Fibroblast of lung (primary cell): ENCODE measurements around the gene TNRC6C. TPM values are rescaled to one million over a fixed set of nuclear protein-coding genes. Genes with fewer than 3 reads are reported as not detected.
A peak's percentile ranks its signal among the peaks of the same experiment; 100 is the strongest.

Source experiments
- DNase-seq, 2 donors: peaks; one replicate each; pipeline versions ENCODE4 v3.0.0 to v3.0.0-alpha.2; 2010; ENCODE audit warnings: low read depth in 2 of 2
- H2AFZ ChIP-seq: 2 replicates; pipeline ENCODE4 v1.5.1; 2012; ENCODE audit warnings: low read length, control low read depth, inconsistent platforms
- H3K27ac ChIP-seq: 2 replicates; pipeline ENCODE4 v1.5.1; 2011; ENCODE audit warnings: low read length, control low read depth; ENCODE audit not compliant: insufficient read depth
- H3K27me3 ChIP-seq: 2 replicates; pipeline ENCODE4 v1.5.1; 2011; ENCODE audit warnings: mild to moderate bottlenecking, low read length; ENCODE audit not compliant: control insufficient read depth, insufficient read depth
- H3K36me3 ChIP-seq: 2 replicates; pipeline ENCODE4 v1.5.1; 2011; ENCODE audit warnings: low read length; ENCODE audit not compliant: control insufficient read depth, insufficient read depth
- H3K4me1 ChIP-seq: 2 replicates; pipeline ENCODE4 v1.5.1; 2011; ENCODE audit warnings: low read length; ENCODE audit not compliant: control insufficient read depth, insufficient read depth; ENCODE audit errors: extremely low read depth
- H3K4me2 ChIP-seq: 2 replicates; pipeline ENCODE4 v1.5.1; 2011; ENCODE audit warnings: low read length, control low read depth; ENCODE audit not compliant: insufficient read depth; ENCODE audit errors: extremely low read depth
- H3K4me3 ChIP-seq, 4 experiments: fragments of 200-600 bp in 1 of 4; sonication (generic) in 1 of 4; replicated peaks in 1 of 4; 2 replicates each; pipeline ENCODE4 v1.5.1; 2011 to 2016; ENCODE audit warnings: low read length in 4 of 4, low read depth in 3 of 4, mild to moderate bottlenecking in 3 of 4, control low read depth in 2 of 4, inconsistent platforms in 1 of 4, mixed read lengths in 1 of 4; ENCODE audit not compliant: insufficient read depth in 1 of 4; ENCODE audit errors: control extremely low read depth in 1 of 4
- H3K79me2 ChIP-seq: 2 replicates; pipeline ENCODE4 v1.5.1; 2012; ENCODE audit warnings: mild to moderate bottlenecking, low read length, inconsistent platforms; ENCODE audit not compliant: control insufficient read depth, insufficient read depth
- H3K9ac ChIP-seq: 2 replicates; pipeline ENCODE4 v1.5.1; 2011; ENCODE audit warnings: mild to moderate bottlenecking, low read length, control low read depth; ENCODE audit not compliant: insufficient read depth
- H3K9me3 ChIP-seq: 2 replicates; pipeline ENCODE4 v1.5.1; 2012; ENCODE audit warnings: low read depth, low read length; ENCODE audit not compliant: control insufficient read depth, insufficient read depth
- H4K20me1 ChIP-seq: 2 replicates; pipeline ENCODE4 v1.5.1; 2011; ENCODE audit warnings: low read length; ENCODE audit not compliant: control insufficient read depth, insufficient read depth; ENCODE audit errors: extremely low read depth
- CTCF ChIP-seq, 2 donors: IDR thresholded peaks in 1 of 2; conservative IDR thresholded peaks in 1 of 2; 1 replicate in 1 of 2; 2 replicates in 1 of 2; pipeline ENCODE4 v1.5.1; 2011 to 2012; ENCODE audit warnings: low read length in 2 of 2, control low read depth in 1 of 2, inconsistent platforms in 1 of 2, low read depth in 1 of 2, mild to moderate bottlenecking in 1 of 2
- EZH2 ChIP-seq: IDR thresholded peaks from 2 replicates; pipeline ENCODE4 v1.5.1; 2012; ENCODE audit warnings: low read length, control low read depth, mild to moderate bottlenecking; ENCODE audit errors: missing control alignments
- polyA plus RNA-seq, 2 donors: library from polyadenylated mRNA; depleted of rRNA in 1 of 2; stranded (reverse) in 1 of 2; unstranded in 1 of 2; fragments of >200 nt; gene quantifications; 2 replicates each; pipeline ENCODE4 v1.2.1, GENCODE V29; 2011 to 2012; ENCODE audit warnings: missing spikeins in 1 of 2
- total RNA-seq: library from RNA; depleted of rRNA; stranded (reverse); fragments of >200 nt; gene quantifications from 2 replicates; pipeline ENCODE4 v1.2.1, GENCODE V29; 2014

TNRC6C gene
- total and polyA plus RNA-seq, 2 donors (not counting 1 experiment from before 2014, with no cell fraction given): 2.1 to 4.6 TPM

GRCh38 chr17:78104540-78104941 is 146.0 kb downstream of the TNRC6C start:
- Histone ChIP-seq H3K27ac (no peak overlapping the region), H4K20me1 (no peaks in the 10 kb centered on the region), H3K79me2 (no peaks in the 10 kb centered on the region), H3K4me1 (no peaks in the 10 kb centered on the region), H2AFZ (no peak overlapping the region), H3K4me2 (no peak overlapping the region), H3K27me3 (no peaks in the 10 kb centered on the region), H3K9ac (no peak overlapping the region), H3K4me3 (no peak overlapping the region), H3K9me3 (no peaks in the 10 kb centered on the region), H3K36me3 (no peaks in the 10 kb centered on the region)
- TF ChIP-seq CTCF (conservative IDR thresholded peaks at IDR 0.05 in 1 of 2, IDR thresholded peaks at IDR 0.05 in 1 of 2; ENCODE audit: low read depth in 1 of 2, low read length in 2 of 2): no peak
- TF ChIP-seq EZH2: no peak
- no peak for DNase-seq

DNA sequence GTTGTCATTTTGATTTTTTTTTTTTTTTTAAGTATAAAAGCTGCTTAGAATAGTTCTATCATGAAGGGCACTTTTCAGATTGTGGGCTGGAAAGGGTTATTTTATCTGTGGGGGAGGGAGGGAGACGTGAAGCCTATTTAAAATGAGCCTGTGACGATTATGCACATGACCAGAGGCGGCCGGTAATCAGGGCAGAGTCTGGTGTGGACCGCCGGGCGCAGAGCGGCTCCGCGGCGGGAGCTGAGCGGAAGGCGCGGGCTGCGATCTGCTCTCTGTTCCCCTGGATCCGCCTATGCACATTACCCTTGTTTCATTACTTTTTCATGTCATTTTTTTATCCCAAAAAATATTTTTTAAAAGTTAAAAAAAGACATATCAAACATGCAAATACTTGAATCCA is 146.6 kb downstream of the TNRC6C start:
- H3K79me2 ChIP-seq: no peaks in the 10 kb centered on the region
- H3K9me3 ChIP-seq: no peaks in the 10 kb centered on the region
- no peak overlapping the region for H3K4me3 ChIP-seq
- no peaks in the 10 kb centered on the region for H3K27me3 ChIP-seq
- DNase-seq: no peak
- H3K4me1 ChIP-seq: no peaks in the 10 kb centered on the region
- no peak overlapping the region for H3K27ac ChIP-seq
- H3K9ac ChIP-seq: no peak overlapping the region
- H3K36me3 ChIP-seq: no peaks in the 10 kb centered on the region
- TF ChIP-seq EZH2: no peak
- TF ChIP-seq CTCF (conservative IDR thresholded peaks at IDR 0.05 in 1 of 2, IDR thresholded peaks at IDR 0.05 in 1 of 2; ENCODE audit: low read depth in 1 of 2, low read length in 2 of 2): no peak
- no peak overlapping the region for H3K4me2 ChIP-seq
- no peaks in the 10 kb centered on the region for H4K20me1 ChIP-seq
- H2AFZ ChIP-seq: no peak overlapping the region

GRCh38 chr17:78105551-78105950 is 147.0 kb downstream of the TNRC6C start:
- Histone ChIP-seq H3K9ac (no peak overlapping the region), H4K20me1 (no peaks in the 10 kb centered on the region), H3K9me3 (no peaks in the 10 kb centered on the region), H3K79me2 (no peaks in the 10 kb centered on the region), H3K4me3 (no peak overlapping the region), H3K27me3 (no peaks in the 10 kb centered on the region), H3K4me1 (no peaks in the 10 kb centered on the region), H3K4me2 (no peak overlapping the region), H3K36me3 (no peaks in the 10 kb centered on the region), H3K27ac (no peak overlapping the region), H2AFZ (no peak overlapping the region)
- TF ChIP-seq CTCF (conservative IDR thresholded peaks at IDR 0.05 in 1 of 2, IDR thresholded peaks at IDR 0.05 in 1 of 2; ENCODE audit: low read depth in 1 of 2, low read length in 2 of 2) (no peak), EZH2 (no peak)
- DNase-seq: peak in 1 of 2 donors; percentile 32
